Nephron progenitor cell (in vitro differentiated cells): Measurements from ENCODE around the gene ADARB2.
"Not testable (repeated sequence)": the region's sequence is repeated elsewhere in the genome, so short reads cannot be mapped to it uniquely, and the experiment has no call there.

Experiments
- DNase-seq: peaks from one replicate; pipeline ENCODE4 v3.0.0; 2021
- H3K27ac Mint-ChIP-seq: 2 replicates; pipeline ENCODE4 v1.8.0; 2021; ENCODE audit warnings: mild to moderate bottlenecking, moderate library complexity, mixed read lengths
- H3K27me3 Mint-ChIP-seq: 2 replicates; pipeline ENCODE4 v1.8.0; 2021; ENCODE audit warnings: mild to moderate bottlenecking, low read depth, mixed read lengths; ENCODE audit not compliant: poor library complexity
- H3K36me3 Mint-ChIP-seq: 2 replicates; pipeline ENCODE4 v1.8.0; 2021; ENCODE audit warnings: low read depth, mixed read lengths
- H3K4me1 Mint-ChIP-seq: 2 replicates; pipeline ENCODE4 v1.8.0; 2021; ENCODE audit warnings: mixed read lengths
- H3K4me3 Mint-ChIP-seq: 2 replicates; pipeline ENCODE4 v1.8.0; 2021; ENCODE audit warnings: mild to moderate bottlenecking, moderate library complexity, mixed read lengths
- H3K9me3 Mint-ChIP-seq: 2 replicates; pipeline ENCODE4 v1.8.0; 2021; ENCODE audit warnings: mild to moderate bottlenecking, moderate library complexity, mixed read lengths
- CTCF ChIP-seq: fragments of 200-600 bp; sonication (generic); IDR thresholded peaks from 2 replicates; pipeline ENCODE4 v1.5.0; 2021; ENCODE audit warnings: antibody characterized with exemption

The ADARB2 gene

GRCh38 chr10:1401071-1401965, 336.0 kb downstream of the ADARB2 start:
- Mint-ChIP-seq H3K9me3 (no peaks in the 10 kb centered on the region), H3K4me1 (peaks cover 18% of the 10 kb centered on the region), H3K4me3 (no peak overlapping the region), H3K36me3 (no peaks in the 10 kb centered on the region), H3K27me3 (peaks cover 13% of the 10 kb centered on the region), H3K27ac (no peak overlapping the region)
- DNase-seq = no peak
- no peak for TF ChIP-seq CTCF

GRCh38 chr10:1400101-1401070, 336.9 kb downstream of the ADARB2 start:
- DNase-seq = no peak

GRCh38 chr10:1399431-1400100, 337.8 kb downstream of the ADARB2 start:
- peaks cover 13% of the 10 kb centered on the region for H3K27me3 Mint-ChIP-seq

More at GRCh38 chr10:1400101-1401070, 336.9 kb downstream of the ADARB2 start:
- H3K27me3 Mint-ChIP-seq = peaks cover 13% of the 10 kb centered on the region
- H3K36me3 Mint-ChIP-seq = no peaks in the 10 kb centered on the region
- TF ChIP-seq CTCF = no peak
- H3K27ac Mint-ChIP-seq = peak overlapping the region; percentile 42
- no peaks in the 10 kb centered on the region for H3K9me3 Mint-ChIP-seq
- no peak overlapping the region for H3K4me3 Mint-ChIP-seq
- peaks cover 18% of the 10 kb centered on the region for H3K4me1 Mint-ChIP-seq

GRCh38 chr10:1398626-1399410, 338.5 kb downstream of the ADARB2 start:
- H3K9me3 Mint-ChIP-seq = no peaks in the 10 kb centered on the region
- H3K27me3 Mint-ChIP-seq = peaks cover 18% of the 10 kb centered on the region
- H3K4me3 Mint-ChIP-seq = no peak overlapping the region
- no peak overlapping the region for H3K27ac Mint-ChIP-seq
- no peak for DNase-seq
- TF ChIP-seq CTCF = no peak
- peaks cover 18% of the 10 kb centered on the region for H3K4me1 Mint-ChIP-seq
- no peaks in the 10 kb centered on the region for H3K36me3 Mint-ChIP-seq

More at GRCh38 chr10:1399431-1400100, 337.8 kb downstream of the ADARB2 start:
- Mint-ChIP-seq H3K4me3 (no peak overlapping the region), H3K4me1 (peaks cover 18% of the 10 kb centered on the region), H3K9me3 (no peaks in the 10 kb centered on the region), H3K36me3 (no peaks in the 10 kb centered on the region), H3K27ac (no peak overlapping the region)
- no peak for TF ChIP-seq CTCF
- DNase-seq = no peak

GRCh38 chr10:1398116-1398515, 339.2 kb downstream of the ADARB2 start:
- H3K27me3 Mint-ChIP-seq = peaks cover 18% of the 10 kb centered on the region
- peaks cover 18% of the 10 kb centered on the region for H3K4me1 Mint-ChIP-seq
- DNase-seq, H3K36me3 Mint-ChIP-seq, H3K4me3 Mint-ChIP-seq, H3K9me3 Mint-ChIP-seq, H3K27ac Mint-ChIP-seq: not testable (repeated sequence)
